ENCODE results near the gene BCOR. TPM values are rescaled to one million over a fixed set of nuclear protein-coding genes. Genes with fewer than 3 reads are reported as not detected.
A peak's percentile ranks its signal among the peaks of the same experiment; 100 is the strongest.

Gene BCOR
- total RNA-seq, 2 donors from 2014 or later, result 24.7 to 29.1 TPM

DNA sequence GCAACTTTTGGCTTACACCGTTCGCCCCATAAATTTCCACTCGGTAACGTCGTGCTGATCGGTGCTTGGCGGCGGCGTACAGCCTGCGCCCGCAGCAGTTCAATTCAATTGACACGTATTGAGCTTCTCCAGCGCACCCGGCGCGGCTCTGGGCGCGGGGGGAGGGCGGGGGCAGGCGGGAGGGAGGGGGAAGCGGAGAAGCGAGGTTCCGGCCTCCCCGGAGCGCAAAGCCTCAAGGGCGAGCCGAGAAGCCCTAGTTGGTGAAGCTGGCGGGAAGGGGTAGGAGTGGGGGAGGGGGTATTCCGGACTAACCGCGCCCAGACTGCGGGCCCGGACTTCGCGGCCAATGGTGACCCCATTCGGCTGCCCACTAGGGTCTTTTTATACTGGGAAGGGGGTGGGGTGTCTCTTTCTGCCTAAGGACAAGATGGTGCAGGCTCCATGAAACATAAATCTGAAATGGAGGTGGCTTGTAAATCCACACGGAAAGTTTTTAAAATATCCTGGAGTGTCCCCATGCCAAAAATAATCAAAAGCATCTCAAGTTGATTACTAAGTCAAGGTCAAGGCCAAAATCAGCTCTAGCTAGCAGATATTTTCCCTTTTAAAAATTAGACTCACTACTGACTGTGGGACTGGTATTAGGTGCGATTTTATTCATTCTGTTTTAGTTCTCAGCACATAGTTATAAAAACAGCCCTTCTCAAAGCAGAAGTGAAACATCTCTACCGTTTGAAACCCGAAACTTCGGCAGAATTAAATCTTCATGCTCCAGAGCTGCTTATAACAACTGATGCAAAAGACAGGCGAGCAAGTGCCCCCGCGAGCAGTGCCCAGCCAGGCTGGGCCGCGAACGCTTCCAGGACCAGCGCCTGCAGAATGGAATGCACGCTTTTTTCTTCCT, 1.5 kb upstream of the BCOR start:
- no peaks in the 10 kb centered on the region for H3K9me3 ChIP-seq (ENCODE audit: control insufficient read depth, low read length, poor library complexity, severe bottlenecking)
- peak overlapping the region; percentile 95 for H3K4me3 Mint-ChIP-seq
- H3K4me1 Mint-ChIP-seq, result peaks cover 10% of the 10 kb centered on the region
- ATAC-seq, result peak; percentile 31
- no peaks in the 10 kb centered on the region for H3K36me3 Mint-ChIP-seq (ENCODE audit: low read depth)
- H3K27me3 Mint-ChIP-seq, result no peaks in the 10 kb centered on the region
- DNase-seq, result peak in 2 of 3 donors; percentile 37 to 42
- peak overlapping the region; percentile 56 for H3K27ac Mint-ChIP-seq

DNA sequence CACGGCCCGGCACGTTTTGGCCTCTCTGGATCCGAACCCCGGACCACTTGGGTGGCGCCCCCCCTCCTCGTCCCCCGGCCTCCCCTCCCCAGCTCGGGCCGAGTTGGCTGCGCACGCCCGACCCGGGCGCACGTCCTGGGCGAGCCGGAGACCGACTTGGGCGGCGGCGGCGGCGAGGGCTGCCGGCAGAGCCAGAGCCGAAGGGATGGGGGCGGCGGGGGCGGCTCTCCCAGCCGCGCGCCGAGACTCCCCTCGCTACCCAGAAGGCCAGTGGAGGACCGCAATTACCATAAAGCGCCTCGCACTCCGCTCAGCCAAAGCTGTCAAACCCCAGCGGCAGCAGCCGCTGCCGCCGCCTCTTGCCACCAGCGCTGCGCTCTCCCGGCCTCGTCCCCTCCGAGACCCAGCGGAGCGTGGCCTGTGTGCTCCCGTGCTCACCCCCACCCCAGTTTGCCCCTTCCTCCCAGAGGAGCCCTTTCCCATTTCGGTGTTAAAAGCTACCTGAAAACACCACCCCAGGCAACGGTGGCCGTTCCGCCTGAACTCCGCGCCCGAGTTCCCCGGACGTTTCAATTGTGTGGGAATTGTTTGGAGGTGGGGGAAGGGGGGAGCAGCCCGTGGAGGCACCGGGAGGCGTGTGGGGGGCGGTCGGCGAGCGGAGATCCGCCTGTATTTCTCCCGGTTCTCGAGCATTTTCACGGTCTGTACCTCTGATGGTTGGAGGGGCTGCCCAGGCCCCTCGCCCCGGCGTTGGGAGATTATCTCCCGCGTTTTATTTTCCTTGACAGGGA, 701 bp upstream of the BCOR start:
- peak; percentile 34 to 40 (median 35) for DNase-seq
- peak; percentile 57 for ATAC-seq
- peak overlapping the region; percentile 95 for H3K4me3 Mint-ChIP-seq
- peaks cover 17% of the 10 kb centered on the region for H3K4me1 Mint-ChIP-seq
- H3K27me3 Mint-ChIP-seq, result no peaks in the 10 kb centered on the region
- H3K27ac Mint-ChIP-seq, result peak overlapping the region; percentile 56
- H3K9me3 ChIP-seq (ENCODE audit: control insufficient read depth, low read length, poor library complexity, severe bottlenecking), result no peaks in the 10 kb centered on the region
- H3K36me3 Mint-ChIP-seq (ENCODE audit: low read depth), result no peaks in the 10 kb centered on the region

DNA sequence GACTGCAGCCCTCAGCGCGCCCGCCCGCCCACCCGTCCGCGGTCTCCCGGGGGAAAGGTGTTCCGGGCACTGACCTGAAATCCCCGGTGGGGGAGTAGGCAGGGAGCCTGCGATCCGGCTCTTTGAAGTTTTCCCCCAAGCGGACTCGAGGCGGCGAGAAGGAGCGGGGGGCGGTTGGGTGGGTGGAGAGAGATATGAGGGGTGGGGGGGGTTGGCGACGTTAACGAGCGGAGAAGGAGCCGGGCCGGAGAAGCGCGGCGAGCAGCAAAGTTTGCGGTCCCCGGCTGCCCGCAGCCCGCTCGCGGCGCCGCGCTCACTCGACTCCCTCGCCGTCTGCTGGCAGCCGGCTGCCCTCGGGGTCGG, 636 bp downstream of the BCOR start:
- peaks cover 25% of the 10 kb centered on the region for H3K4me1 Mint-ChIP-seq
- H3K36me3 Mint-ChIP-seq (ENCODE audit: low read depth), result no peaks in the 10 kb centered on the region
- H3K9me3 ChIP-seq (ENCODE audit: control insufficient read depth, low read length, poor library complexity, severe bottlenecking), result no peaks in the 10 kb centered on the region
- DNase-seq (no peak), ATAC-seq (peak; percentile 11)
- H3K27ac Mint-ChIP-seq, result peak overlapping the region; percentile 82
- peak overlapping the region; percentile 95 for H3K4me3 Mint-ChIP-seq
- no peaks in the 10 kb centered on the region for H3K27me3 Mint-ChIP-seq

DNA sequence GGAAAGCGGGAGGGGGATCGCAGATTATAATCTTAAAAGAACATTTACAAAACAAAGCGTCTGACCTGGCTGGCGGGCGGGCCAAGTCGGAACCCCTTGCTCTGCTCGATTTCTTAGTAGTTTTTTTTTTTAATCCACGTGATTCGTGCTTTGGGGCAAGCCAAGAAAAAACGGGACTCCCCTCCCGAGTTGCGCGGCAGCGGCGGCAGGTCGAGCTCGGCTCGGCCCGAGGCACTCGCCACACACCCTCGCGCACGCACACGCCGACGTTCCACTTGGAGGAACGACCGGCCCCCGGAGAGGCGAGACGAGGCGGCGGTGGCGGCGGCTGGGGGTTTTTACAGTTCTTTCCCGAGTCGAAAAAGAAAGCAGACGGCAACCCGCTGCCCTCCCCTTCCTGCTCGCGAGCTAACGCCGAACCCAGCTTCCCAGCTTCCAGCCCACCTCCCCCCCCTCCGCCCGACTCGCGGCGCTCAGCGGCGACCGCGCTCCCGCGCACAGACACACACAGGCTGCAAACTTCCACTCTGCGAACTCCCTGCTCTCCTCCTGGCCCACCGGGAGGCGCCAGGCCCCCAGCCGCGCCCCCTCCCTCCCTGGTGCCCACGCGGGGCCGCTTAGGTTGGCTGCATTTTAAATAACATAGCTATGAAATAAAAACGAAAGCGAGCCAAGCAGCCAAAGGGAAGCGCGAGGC, 1.2 kb downstream of the BCOR start:
- Mint-ChIP-seq H3K4me1 (peaks cover 25% of the 10 kb centered on the region), H3K4me3 (peak overlapping the region; percentile 95), H3K36me3 (ENCODE audit: low read depth) (no peaks in the 10 kb centered on the region), H3K27ac (peak overlapping the region; percentile 82), H3K27me3 (no peaks in the 10 kb centered on the region)
- peak; percentile 53 to 65 (median 54) for DNase-seq
- H3K9me3 ChIP-seq (ENCODE audit: control insufficient read depth, low read length, poor library complexity, severe bottlenecking), result no peaks in the 10 kb centered on the region
- ATAC-seq, result peak; percentile 44

DNA sequence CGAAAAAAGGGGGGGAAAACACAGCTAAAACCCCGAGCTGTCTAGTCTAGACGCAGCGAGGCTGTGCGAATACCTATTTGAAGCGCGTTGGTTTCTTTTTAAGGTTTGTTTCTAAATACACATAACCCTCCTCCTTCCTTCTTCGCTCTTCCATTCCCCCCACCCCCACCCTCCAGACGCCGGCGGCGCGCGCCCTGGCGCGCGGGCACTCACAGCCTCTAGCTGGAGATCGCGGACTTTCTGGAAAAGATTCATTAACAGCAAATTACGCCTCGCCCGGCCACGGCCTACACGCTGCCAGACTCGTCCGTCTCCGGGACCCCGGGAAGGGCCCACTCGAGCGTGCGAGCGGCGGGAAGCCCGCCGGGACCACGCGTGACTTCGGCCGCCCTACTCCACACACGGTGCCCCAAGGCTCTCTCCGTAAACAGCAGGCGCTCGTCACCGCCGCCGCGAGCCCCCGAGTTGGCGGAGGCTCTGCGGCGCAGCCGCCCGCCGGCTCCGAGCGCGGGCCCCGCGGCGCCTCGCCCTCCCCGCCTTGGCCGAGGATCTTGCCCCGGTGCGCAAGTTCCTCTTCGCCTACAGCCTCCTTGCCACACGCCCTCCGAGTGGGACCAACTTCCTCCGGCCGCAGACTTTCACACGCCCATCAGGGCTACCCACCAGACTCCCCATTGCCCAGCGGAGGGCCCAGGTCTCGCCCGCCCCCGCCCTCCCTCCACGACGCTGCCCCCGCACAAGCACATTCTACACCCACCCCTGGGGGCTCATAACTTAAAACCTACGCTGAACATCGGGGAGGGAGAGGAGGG, 2.0 kb downstream of the BCOR start:
- DNase-seq, result no peak
- Mint-ChIP-seq H3K4me3 (peak overlapping the region; percentile 95), H3K27ac (peak overlapping the region; percentile 82), H3K36me3 (ENCODE audit: low read depth) (no peaks in the 10 kb centered on the region), H3K27me3 (no peaks in the 10 kb centered on the region), H3K4me1 (peaks cover 31% of the 10 kb centered on the region)
- peak; percentile 12 for ATAC-seq
- no peaks in the 10 kb centered on the region for H3K9me3 ChIP-seq (ENCODE audit: control insufficient read depth, low read length, poor library complexity, severe bottlenecking)

DNA sequence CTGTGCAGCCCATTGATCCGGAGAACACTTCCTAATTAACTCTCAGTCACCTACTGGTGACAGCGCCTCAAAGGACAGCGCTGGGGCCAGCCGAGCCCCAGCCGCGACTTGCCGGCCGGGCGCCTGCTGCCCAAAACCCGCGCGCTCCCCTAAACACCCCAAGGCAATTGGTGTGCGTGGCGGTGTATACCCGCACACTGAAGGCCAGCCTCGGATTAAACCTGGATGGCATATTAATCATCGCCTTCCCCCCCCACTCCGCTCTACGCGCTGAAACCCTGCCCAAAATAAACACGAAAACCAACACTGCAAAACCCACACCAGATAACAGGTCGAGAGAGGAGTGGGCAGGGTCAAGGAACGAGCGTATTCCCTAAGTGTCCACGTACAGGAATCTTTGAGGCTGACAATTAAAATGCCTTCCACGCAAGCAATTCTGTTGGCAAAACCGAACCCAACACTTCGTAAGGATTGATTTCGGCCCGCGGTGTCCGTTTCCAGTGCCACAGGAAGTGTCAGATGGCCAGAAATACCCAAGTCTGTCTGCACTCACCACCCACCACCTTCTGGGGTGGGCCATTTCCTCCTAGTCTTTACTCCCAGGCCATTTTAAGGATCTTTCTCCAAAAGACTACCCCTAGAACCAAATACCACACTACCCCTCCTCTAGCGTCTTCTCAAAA, 2.7 kb downstream of the BCOR start:
- H3K9me3 ChIP-seq (ENCODE audit: control insufficient read depth, low read length, poor library complexity, severe bottlenecking), result no peaks in the 10 kb centered on the region
- ATAC-seq (no peak), DNase-seq (no peak)
- H3K27me3 Mint-ChIP-seq, result no peaks in the 10 kb centered on the region
- H3K4me1 Mint-ChIP-seq, result peaks cover 31% of the 10 kb centered on the region
- H3K27ac Mint-ChIP-seq, result peak overlapping the region; percentile 82
- peak overlapping the region; percentile 95 for H3K4me3 Mint-ChIP-seq
- H3K36me3 Mint-ChIP-seq (ENCODE audit: low read depth), result no peaks in the 10 kb centered on the region

DNA sequence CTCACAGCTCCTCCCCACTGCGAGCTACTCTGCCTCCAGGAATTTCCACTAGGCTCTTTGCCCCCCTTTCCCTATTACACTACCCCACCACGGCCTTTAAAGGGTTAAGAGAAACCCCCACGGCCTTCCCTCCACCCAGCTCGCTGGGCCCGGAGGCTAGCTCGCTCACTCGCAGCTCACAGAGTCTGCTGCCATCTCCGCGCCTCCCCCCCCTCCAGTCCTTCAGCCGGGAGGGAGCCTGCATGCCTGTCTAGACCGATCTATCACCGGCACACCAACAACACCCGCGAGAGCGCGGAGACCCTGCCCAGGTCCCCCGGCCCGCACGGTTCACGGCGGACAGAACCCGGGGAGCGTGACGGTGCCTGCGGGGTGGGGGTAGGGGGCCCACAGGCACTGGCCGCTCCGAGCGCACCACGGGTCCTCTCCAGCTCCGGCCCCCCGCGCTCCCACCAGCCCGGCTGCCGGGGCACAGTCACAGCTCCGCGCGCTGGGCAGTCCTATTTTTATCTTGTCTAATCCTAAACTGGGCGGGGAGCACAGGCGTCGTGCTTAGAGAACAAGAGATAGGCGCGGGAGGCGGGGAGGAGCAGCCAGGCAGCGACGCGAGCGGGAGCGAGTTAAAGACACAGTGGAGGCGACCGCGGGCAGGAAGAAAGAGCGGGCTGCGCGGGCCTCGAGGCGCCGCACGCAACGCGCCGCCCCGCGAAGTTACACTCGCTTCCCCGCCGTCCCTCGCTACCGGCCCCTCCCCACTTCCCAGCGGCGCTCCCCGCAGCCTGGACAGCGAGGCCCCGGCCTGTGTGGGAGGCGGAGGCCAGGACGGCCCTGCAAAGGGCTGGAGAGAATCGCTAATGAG, 3.5 kb downstream of the BCOR start:
- no peaks in the 10 kb centered on the region for H3K9me3 ChIP-seq (ENCODE audit: control insufficient read depth, low read length, poor library complexity, severe bottlenecking)
- Mint-ChIP-seq H3K4me3 (peak overlapping the region; percentile 95), H3K27me3 (no peaks in the 10 kb centered on the region), H3K27ac (no peak overlapping the region), H3K4me1 (peaks cover 35% of the 10 kb centered on the region), H3K36me3 (ENCODE audit: low read depth) (no peaks in the 10 kb centered on the region)
- DNase-seq, result no peak
- no peak for ATAC-seq

DNA sequence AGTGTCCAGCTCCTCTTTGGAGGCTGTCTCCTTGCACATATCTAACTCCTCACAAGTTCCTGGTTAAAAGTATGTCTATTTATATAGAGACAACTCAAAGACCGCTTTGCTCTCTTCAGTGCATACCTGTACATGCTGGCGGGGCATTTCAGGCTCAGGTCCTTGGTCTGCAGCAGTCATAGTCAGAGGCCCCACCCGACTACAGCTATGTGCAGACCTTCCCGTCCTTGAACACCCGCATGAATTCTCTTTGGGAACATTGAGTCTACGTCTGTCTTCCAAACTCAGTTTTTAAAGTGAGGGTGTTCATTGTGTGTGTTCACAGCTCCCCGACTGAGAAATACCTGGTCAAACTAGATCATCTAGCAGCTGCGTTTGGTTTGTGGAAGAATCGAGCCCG, 4.2 kb downstream of the BCOR start:
- no peaks in the 10 kb centered on the region for H3K36me3 Mint-ChIP-seq (ENCODE audit: low read depth)
- DNase-seq (no peak), ATAC-seq (no peak)
- H3K9me3 ChIP-seq (ENCODE audit: control insufficient read depth, low read length, poor library complexity, severe bottlenecking), result no peaks in the 10 kb centered on the region
- peak overlapping the region; percentile 95 for H3K4me3 Mint-ChIP-seq
- H3K27ac Mint-ChIP-seq, result peak overlapping the region; percentile 47
- no peaks in the 10 kb centered on the region for H3K27me3 Mint-ChIP-seq
- peaks cover 38% of the 10 kb centered on the region for H3K4me1 Mint-ChIP-seq

DNA sequence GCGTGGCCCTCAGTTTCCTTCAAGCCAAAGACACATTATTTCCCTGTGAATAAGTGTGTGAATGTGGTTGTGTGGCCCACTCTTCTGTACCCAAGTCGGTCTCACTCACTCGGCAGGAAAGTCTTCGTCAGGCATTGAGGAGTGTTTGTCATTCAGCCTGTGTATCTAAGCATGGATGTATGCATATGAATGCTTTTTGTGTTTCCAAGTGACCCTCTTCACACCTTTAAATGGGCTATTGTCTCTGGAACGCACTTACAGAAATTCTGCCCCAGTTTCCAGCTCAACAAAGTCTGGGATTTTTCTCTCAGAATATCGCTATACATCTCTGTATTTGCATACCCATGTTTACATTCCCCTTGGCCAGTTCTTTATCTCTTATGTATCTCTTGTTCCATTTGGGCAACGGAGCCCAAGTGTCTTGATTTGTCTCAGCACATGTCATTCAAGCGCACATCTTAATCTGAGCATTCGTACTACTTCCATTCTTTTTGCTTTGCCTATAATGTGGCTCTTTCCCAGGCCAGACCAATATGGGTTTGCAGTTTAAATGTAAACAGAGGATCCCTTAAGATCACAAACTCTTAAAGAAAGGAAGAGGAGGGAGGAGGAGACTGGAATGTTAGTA, 4.8 kb downstream of the BCOR start:
- DNase-seq (no peak), ATAC-seq (no peak)
- Mint-ChIP-seq H3K27ac (peak overlapping the region; percentile 47), H3K4me3 (peak overlapping the region; percentile 81), H3K4me1 (peaks cover 39% of the 10 kb centered on the region), H3K27me3 (no peaks in the 10 kb centered on the region), H3K36me3 (ENCODE audit: low read depth) (no peaks in the 10 kb centered on the region)
- H3K9me3 ChIP-seq (ENCODE audit: control insufficient read depth, low read length, poor library complexity, severe bottlenecking), result no peaks in the 10 kb centered on the region

DNA sequence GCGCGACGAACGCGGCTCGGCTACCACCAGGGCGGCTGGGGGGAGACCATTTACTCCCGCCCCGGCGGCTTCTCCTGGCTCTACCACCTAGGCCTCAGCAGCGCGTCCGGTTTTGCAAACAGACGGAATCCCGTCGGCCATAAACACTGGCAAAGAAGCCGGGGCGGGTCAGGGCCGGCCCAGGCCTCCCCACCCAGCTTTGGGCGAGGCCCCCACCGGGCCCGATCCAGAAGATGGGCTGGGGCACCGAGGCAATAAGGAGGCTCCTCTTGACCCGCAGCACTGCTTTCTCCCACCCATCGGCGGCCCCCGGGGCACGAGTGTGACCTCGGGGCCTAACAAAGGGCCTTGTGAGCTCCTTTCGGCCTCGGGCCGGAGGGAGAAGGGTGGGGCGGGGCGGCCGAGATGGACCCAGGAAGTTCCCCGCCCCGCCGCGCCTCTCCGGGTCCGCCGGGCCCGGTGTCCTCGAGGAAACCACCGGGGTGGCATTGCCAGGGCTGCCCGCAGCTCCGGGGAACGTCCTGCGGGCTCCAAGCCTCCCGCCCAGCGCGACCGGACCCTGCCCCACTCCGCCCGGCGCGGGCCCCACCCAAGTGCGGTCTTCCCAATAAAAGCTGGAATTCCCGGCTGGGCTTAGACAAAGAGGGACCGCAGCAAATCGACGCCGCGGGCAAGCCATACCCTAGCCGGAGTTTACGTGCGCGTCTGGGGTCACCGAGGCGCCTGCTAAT, 5.9 kb downstream of the BCOR start:
- no peak for DNase-seq
- Mint-ChIP-seq H3K4me3 (no peak overlapping the region), H3K36me3 (ENCODE audit: low read depth) (no peaks in the 10 kb centered on the region), H3K4me1 (peaks cover 41% of the 10 kb centered on the region), H3K27me3 (no peaks in the 10 kb centered on the region), H3K27ac (peak overlapping the region; percentile 47)
- no peaks in the 10 kb centered on the region for H3K9me3 ChIP-seq (ENCODE audit: control insufficient read depth, low read length, poor library complexity, severe bottlenecking)
- ATAC-seq, result no peak

DNA sequence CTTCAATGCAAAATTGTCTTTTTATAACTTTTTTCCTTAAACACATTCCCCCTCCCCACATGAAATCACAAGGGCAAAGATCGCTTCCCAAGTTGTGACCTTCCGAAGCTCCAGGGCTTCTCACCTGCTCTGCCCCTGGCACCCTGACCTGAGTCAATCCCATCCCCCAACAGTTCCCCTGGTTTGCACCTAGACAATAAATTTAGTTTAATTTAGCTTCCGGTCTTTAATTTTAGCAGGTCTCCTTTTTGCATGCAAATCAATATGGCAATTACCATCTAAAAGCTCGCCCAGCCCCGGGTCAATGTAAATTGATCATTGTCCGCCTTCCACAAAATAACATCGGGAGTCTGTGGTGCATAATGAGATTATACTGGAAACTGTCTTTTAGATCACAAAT, 6.8 kb downstream of the BCOR start:
- no peaks in the 10 kb centered on the region for H3K27me3 Mint-ChIP-seq
- no peak for ATAC-seq
- no peak for DNase-seq
- H3K4me3 Mint-ChIP-seq, result peak overlapping the region; percentile 88
- peaks cover 45% of the 10 kb centered on the region for H3K4me1 Mint-ChIP-seq
- no peaks in the 10 kb centered on the region for H3K9me3 ChIP-seq (ENCODE audit: control insufficient read depth, low read length, poor library complexity, severe bottlenecking)
- no peak overlapping the region for H3K27ac Mint-ChIP-seq
- no peaks in the 10 kb centered on the region for H3K36me3 Mint-ChIP-seq (ENCODE audit: low read depth)
